ENCODE results near the gene CAPN2.

DNA sequence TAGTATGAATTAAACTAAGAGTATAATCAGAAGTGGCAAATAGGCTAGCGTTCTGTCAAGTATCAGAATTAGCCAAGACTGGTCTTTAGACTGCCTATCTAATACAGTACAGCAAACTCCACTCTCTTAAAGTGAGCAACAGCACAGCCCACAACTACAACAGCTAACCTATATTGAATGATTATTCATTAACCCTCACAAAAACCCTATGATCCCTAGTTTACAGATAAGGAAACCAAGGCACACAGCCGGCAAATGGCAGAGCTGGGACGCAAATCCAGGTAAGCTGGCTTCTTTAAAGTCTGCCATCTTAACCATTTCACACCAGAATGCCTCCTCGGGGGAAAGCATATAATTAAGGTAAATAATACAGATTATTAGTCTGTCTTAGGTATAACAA, 81.4 kb downstream of the CAPN2 start:
- no peak for TF ChIP-seq POLR2A (IDR thresholded peaks at IDR 0.05; ENCODE audit: low read depth, low read length)
- TF ChIP-seq TAF1 (IDR thresholded peaks at IDR 0.05; ENCODE audit: borderline replicate concordance, low read depth, low read length) = no peak

Measured in GM12892 (cell line).